Loucy (cell line): ENCODE data around the gene DMPK.

ENCODE experiments used
- H2AFZ ChIP-seq: fragments of 200-600 bp; sonication (generic); 2 replicates; pipeline ENCODE4 v1.6.0; 2016; ENCODE audit warnings: antibody characterized with exemption, mild to moderate bottlenecking, low read length, moderate library complexity
- H3F3A ChIP-seq: fragments of 200-600 bp; 2 replicates; pipeline ENCODE4 v1.6.0; 2016; ENCODE audit warnings: antibody characterized with exemption, low read depth, mild to moderate bottlenecking
- H3K27me3 ChIP-seq: fragments of 200-600 bp; sonication (generic); 2 replicates; pipeline ENCODE4 v1.6.1; 2014; ENCODE audit warnings: low read length, mild to moderate bottlenecking; ENCODE audit not compliant: insufficient read depth, poor library complexity, severe bottlenecking
- H3K36me3 ChIP-seq: fragments of 200-600 bp; sonication (generic); 2 replicates; pipeline ENCODE4 v1.6.1; 2016; ENCODE audit warnings: low read length; ENCODE audit not compliant: insufficient read depth
- H3K4me1 ChIP-seq: fragments of 200-600 bp; sonication (generic); 2 replicates; pipeline ENCODE4 v1.5.1; 2014; ENCODE audit warnings: low read length, mild to moderate bottlenecking; ENCODE audit not compliant: insufficient read depth, poor library complexity, severe bottlenecking
- H3K4me2 ChIP-seq: fragments of 200-600 bp; sonication (generic); 2 replicates; pipeline ENCODE4 v1.6.0; 2014; ENCODE audit warnings: antibody characterized with exemption, low read length, low read depth, mild to moderate bottlenecking; ENCODE audit not compliant: poor library complexity, severe bottlenecking
- H3K4me3 ChIP-seq: fragments of 200-600 bp; sonication (generic); 2 replicates; pipeline ENCODE4 v1.5.1; 2014; ENCODE audit warnings: low read length, mild to moderate bottlenecking, mixed read lengths; ENCODE audit not compliant: poor library complexity, severe bottlenecking
- H3K79me2 ChIP-seq: fragments of 200-600 bp; sonication (generic); 2 replicates; pipeline ENCODE4 v1.6.1; 2014; ENCODE audit warnings: low read length; ENCODE audit not compliant: insufficient read depth
- H3K9ac ChIP-seq: fragments of 200-600 bp; sonication (generic); 2 replicates; pipeline ENCODE4 v1.6.0; 2014; ENCODE audit warnings: mild to moderate bottlenecking, low read depth, low read length, moderate library complexity; ENCODE audit not compliant: poor library complexity, severe bottlenecking
- H3K9me2 ChIP-seq: fragments of 200-600 bp; sonication (generic); replicated peaks from 2 replicates; pipeline ENCODE4 v1.6.1; 2016; ENCODE audit warnings: low read depth, low read length, mixed read lengths
- H3K9me3 ChIP-seq: fragments of 200-600 bp; sonication (generic); 2 replicates; pipeline ENCODE4 v1.6.1; 2014; ENCODE audit warnings: mild to moderate bottlenecking, antibody characterized with exemption, low read length, low read depth; ENCODE audit not compliant: insufficient read depth
- H4K20me1 ChIP-seq: fragments of 200-600 bp; sonication (generic); 2 replicates; pipeline ENCODE4 v1.6.0; 2014; ENCODE audit warnings: antibody characterized with exemption, low read length, mild to moderate bottlenecking; ENCODE audit not compliant: insufficient read depth, poor library complexity, severe bottlenecking
- EZH2phosphoT487 ChIP-seq: fragments of 200-600 bp; IDR thresholded peaks from 2 replicates; pipeline ENCODE4 v1.6.1; 2018; ENCODE audit warnings: antibody characterized with exemption, mild to moderate bottlenecking, moderate library complexity, borderline replicate concordance
- TF ChIP-seq, protein P1 (sequence below): fragments of 200-600 bp; sonication (generic); conservative IDR thresholded peaks from 2 replicates; pipeline ENCODE4 v1.5.1; 2014; ENCODE audit warnings: mild to moderate bottlenecking, antibody characterized with exemption, low read length

The DMPK gene

GRCh38 chr19:45825263-45825605 lies 42.9 kb upstream of the DMPK start:
- Histone ChIP-seq H3K9me3 (no peaks in the 10 kb centered on the region), H3K9ac (no peak overlapping the region), H3K4me1 (no peaks in the 10 kb centered on the region), H3K9me2 (no peaks in the 10 kb centered on the region), H4K20me1 (peaks cover 2% of the 10 kb centered on the region), H3K36me3 (peaks cover 75% of the 10 kb centered on the region; the same call in 1 of the 2 replicates), H2AFZ (no peak overlapping the region), H3K27me3 (no peaks in the 10 kb centered on the region), H3K4me2 (no peak overlapping the region), H3K79me2 (no peaks in the 10 kb centered on the region), H3F3A (no peaks in the 10 kb centered on the region), H3K4me3 (no peak overlapping the region)
- TF ChIP-seq EZH2phosphoT487, result no peak
- TF ChIP-seq, protein P1, sequence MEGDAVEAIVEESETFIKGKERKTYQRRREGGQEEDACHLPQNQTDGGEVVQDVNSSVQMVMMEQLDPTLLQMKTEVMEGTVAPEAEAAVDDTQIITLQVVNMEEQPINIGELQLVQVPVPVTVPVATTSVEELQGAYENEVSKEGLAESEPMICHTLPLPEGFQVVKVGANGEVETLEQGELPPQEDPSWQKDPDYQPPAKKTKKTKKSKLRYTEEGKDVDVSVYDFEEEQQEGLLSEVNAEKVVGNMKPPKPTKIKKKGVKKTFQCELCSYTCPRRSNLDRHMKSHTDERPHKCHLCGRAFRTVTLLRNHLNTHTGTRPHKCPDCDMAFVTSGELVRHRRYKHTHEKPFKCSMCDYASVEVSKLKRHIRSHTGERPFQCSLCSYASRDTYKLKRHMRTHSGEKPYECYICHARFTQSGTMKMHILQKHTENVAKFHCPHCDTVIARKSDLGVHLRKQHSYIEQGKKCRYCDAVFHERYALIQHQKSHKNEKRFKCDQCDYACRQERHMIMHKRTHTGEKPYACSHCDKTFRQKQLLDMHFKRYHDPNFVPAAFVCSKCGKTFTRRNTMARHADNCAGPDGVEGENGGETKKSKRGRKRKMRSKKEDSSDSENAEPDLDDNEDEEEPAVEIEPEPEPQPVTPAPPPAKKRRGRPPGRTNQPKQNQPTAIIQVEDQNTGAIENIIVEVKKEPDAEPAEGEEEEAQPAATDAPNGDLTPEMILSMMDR, result no peak

- TF ChIP-seq, protein P1, result no peak
- no peak for TF ChIP-seq EZH2phosphoT487
- no peak overlapping the region for H3K9ac ChIP-seq
- no peak overlapping the region for H3K4me3 ChIP-seq
- no peak overlapping the region for H3K4me2 ChIP-seq
- H3K79me2 ChIP-seq, result no peaks in the 10 kb centered on the region
- no peaks in the 10 kb centered on the region for H3K27me3 ChIP-seq
- H3K4me1 ChIP-seq, result no peaks in the 10 kb centered on the region
- H3K9me2 ChIP-seq, result no peaks in the 10 kb centered on the region
- no peaks in the 10 kb centered on the region for H3F3A ChIP-seq
- no peak overlapping the region for H2AFZ ChIP-seq
- H4K20me1 ChIP-seq, result peaks cover 2% of the 10 kb centered on the region
- H3K9me3 ChIP-seq, result no peaks in the 10 kb centered on the region
- peaks cover 74% of the 10 kb centered on the region; the same call in 1 of the 2 replicates for H3K36me3 ChIP-seq
These were observed 42.4 kb upstream of the DMPK start for GRCh38 chr19:45824531-45825262.

- Histone ChIP-seq H3K9me3 (no peaks in the 10 kb centered on the region), H3K4me3 (no peak overlapping the region), H3K79me2 (no peaks in the 10 kb centered on the region), H3K36me3 (peaks cover 67% of the 10 kb centered on the region; the same call in 1 of the 2 replicates), H2AFZ (no peak overlapping the region), H3K9ac (no peak overlapping the region), H3K9me2 (no peaks in the 10 kb centered on the region), H3K4me2 (no peak overlapping the region), H3F3A (no peaks in the 10 kb centered on the region), H4K20me1 (peaks cover 2% of the 10 kb centered on the region), H3K27me3 (no peaks in the 10 kb centered on the region), H3K4me1 (no peaks in the 10 kb centered on the region)
- TF ChIP-seq, protein P1, result no peak
- TF ChIP-seq EZH2phosphoT487, result no peak
These were observed 41.8 kb upstream of the DMPK start for GRCh38 chr19:45824041-45824471.
